WTC11 (cell line): ENCODE results near the gene KRT9. TPM values are rescaled to one million over a fixed set of nuclear protein-coding genes. Genes with fewer than 3 reads are reported as not detected.

ENCODE experiments used
- ATAC-seq: fragments of 200-7000 bp; cut with Tn5 transposase; 2 replicates; pipeline ENCODE4 v1.10.0; 2021; ENCODE audit warnings: mild to moderate bottlenecking, moderate library complexity
- CTCF ChIA-PET: fragments of 300-600 bp; sonication (Branson Sonifier 250); formaldehyde crosslinking; loops from one replicate; lab custom pipeline; 2021; ENCODE audit warnings: antibody characterized with exemption; lab: Charles Lee
- POLR2A ChIA-PET: fragments of 350-600 bp; sonication (Branson Sonifier 250); formaldehyde crosslinking; loops from one replicate; lab custom pipeline; 2021; ENCODE audit warnings: antibody characterized with exemption; lab: Charles Lee
- DNase-seq: peaks from one replicate; pipeline ENCODE4 v3.0.0; 2021; ENCODE audit warnings: low spot score
- H3K27ac Mint-ChIP-seq: 2 replicates; pipeline ENCODE4 v1.8.0; 2021; ENCODE audit warnings: mixed read lengths
- H3K27me3 Mint-ChIP-seq: 2 replicates; pipeline ENCODE4 v1.8.0; 2021; ENCODE audit warnings: low read depth, mild to moderate bottlenecking, moderate library complexity, mixed read lengths
- H3K36me3 Mint-ChIP-seq: 2 replicates; pipeline ENCODE4 v1.8.0; 2021; ENCODE audit warnings: mixed read lengths
- H3K4me1 Mint-ChIP-seq: 2 replicates; pipeline ENCODE4 v1.8.0; 2022; ENCODE audit warnings: mixed read lengths
- H3K4me3 Mint-ChIP-seq: 2 replicates; pipeline ENCODE4 v1.8.0; 2021; ENCODE audit warnings: mild to moderate bottlenecking, moderate library complexity, mixed read lengths
- H3K9me3 Mint-ChIP-seq: 2 replicates; pipeline ENCODE4 v1.8.0; 2021; ENCODE audit warnings: mixed read lengths
- CBFB ChIP-seq: sonication (generic); formaldehyde crosslinking; IDR thresholded peaks from 2 replicates; pipeline ENCODE4 v1.8.1; 2022; ENCODE audit warnings: mild to moderate bottlenecking, low read depth, missing genetic modification reagents
- CREB1 ChIP-seq: sonication (generic); formaldehyde crosslinking; IDR thresholded peaks from 2 replicates; pipeline ENCODE4 v1.8.0; 2023; ENCODE audit warnings: mild to moderate bottlenecking, missing genetic modification reagents
- IRF2 ChIP-seq: sonication (generic); formaldehyde crosslinking; IDR thresholded peaks from 2 replicates; pipeline ENCODE4 v1.8.0; 2022; ENCODE audit warnings: low read depth, missing genetic modification reagents, borderline replicate concordance
- JUN ChIP-seq: sonication (generic); formaldehyde crosslinking; IDR thresholded peaks from 2 replicates; pipeline ENCODE4 v1.8.0; 2023; ENCODE audit warnings: mild to moderate bottlenecking, missing genetic modification reagents
- RELA ChIP-seq: sonication (generic); formaldehyde crosslinking; IDR thresholded peaks from 2 replicates; pipeline ENCODE4 v1.8.1; 2022; ENCODE audit warnings: missing genetic modification reagents, mild to moderate bottlenecking, borderline replicate concordance
- SMAD4 ChIP-seq: sonication (generic); formaldehyde crosslinking; IDR thresholded peaks from 2 replicates; pipeline ENCODE4 v1.8.0; 2022; ENCODE audit warnings: mild to moderate bottlenecking, missing genetic modification reagents
- TCF7 ChIP-seq: sonication (generic); formaldehyde crosslinking; IDR thresholded peaks from 2 replicates; pipeline ENCODE4 v1.8.0; 2022; ENCODE audit warnings: mild to moderate bottlenecking, low read depth, missing genetic modification reagents, moderate library complexity
- TP53 ChIP-seq: sonication (generic); formaldehyde crosslinking; IDR thresholded peaks from 2 replicates; pipeline ENCODE4 v1.8.1; 2023; ENCODE audit warnings: mild to moderate bottlenecking, missing genetic modification reagents
- ZNF219 ChIP-seq: sonication (generic); formaldehyde crosslinking; IDR thresholded peaks from 2 replicates; pipeline ENCODE4 v1.8.0; 2023; ENCODE audit warnings: missing genetic modification reagents, mild to moderate bottlenecking, borderline replicate concordance
- ZNF317 ChIP-seq: sonication (generic); formaldehyde crosslinking; IDR thresholded peaks from 2 replicates; pipeline ENCODE4 v1.8.1; 2023; ENCODE audit warnings: low read depth, mild to moderate bottlenecking, moderate library complexity, missing genetic modification reagents, borderline replicate concordance
- ZNF423 ChIP-seq: fragments of 250-450 bp; sonication (Bioruptor Pico); IDR thresholded peaks from 2 replicates; pipeline ENCODE4 v2.1.2; 2022; ENCODE audit warnings: mild to moderate bottlenecking, moderate library complexity
- total RNA-seq: library from RNA; stranded (reverse); gene quantifications from 3 replicates; pipeline ENCODE4 v1.2.3, GENCODE V29; 2021
- TF ChIP-seq, protein P1 (sequence below): sonication (generic); formaldehyde crosslinking; IDR thresholded peaks from 2 replicates; pipeline ENCODE4 v1.8.1; 2022; ENCODE audit warnings: mild to moderate bottlenecking, missing genetic modification reagents, moderate library complexity, borderline replicate concordance
- TF ChIP-seq, protein P2 (sequence below): fragments of 250-450 bp; sonication (Bioruptor Pico); IDR thresholded peaks from 2 replicates; pipeline ENCODE4 v1.8.0; 2021; ENCODE audit warnings: mild to moderate bottlenecking
- TF ChIP-seq, protein P3 (sequence below): fragments of 250-450 bp; sonication (Bioruptor Pico); IDR thresholded peaks from 2 replicates; pipeline ENCODE4 v1.9.0; 2021; ENCODE audit warnings: mild to moderate bottlenecking, borderline replicate concordance
- TF ChIP-seq, protein P4 (sequence below): sonication (generic); formaldehyde crosslinking; IDR thresholded peaks from 2 replicates; pipeline ENCODE4 v1.8.0; 2023; ENCODE audit warnings: mild to moderate bottlenecking, missing genetic modification reagents
- TF ChIP-seq, protein P5 (sequence below): sonication (generic); formaldehyde crosslinking; IDR thresholded peaks from 2 replicates; pipeline ENCODE4 v1.8.0; 2022; ENCODE audit warnings: mild to moderate bottlenecking, missing genetic modification reagents
- TF ChIP-seq, protein P6 (sequence below): fragments of 200-600 bp; IDR thresholded peaks from 2 replicates; pipeline ENCODE4 v1.8.0; 2022; ENCODE audit warnings: antibody characterized with exemption
- TF ChIP-seq, protein P7 (sequence below): sonication (generic); formaldehyde crosslinking; IDR thresholded peaks from 2 replicates; pipeline ENCODE4 v1.8.1; 2023; ENCODE audit warnings: mild to moderate bottlenecking, missing genetic modification reagents

Gene KRT9
- total RNA-seq, 1 experiment from 2014 or later = not detected

DNA sequence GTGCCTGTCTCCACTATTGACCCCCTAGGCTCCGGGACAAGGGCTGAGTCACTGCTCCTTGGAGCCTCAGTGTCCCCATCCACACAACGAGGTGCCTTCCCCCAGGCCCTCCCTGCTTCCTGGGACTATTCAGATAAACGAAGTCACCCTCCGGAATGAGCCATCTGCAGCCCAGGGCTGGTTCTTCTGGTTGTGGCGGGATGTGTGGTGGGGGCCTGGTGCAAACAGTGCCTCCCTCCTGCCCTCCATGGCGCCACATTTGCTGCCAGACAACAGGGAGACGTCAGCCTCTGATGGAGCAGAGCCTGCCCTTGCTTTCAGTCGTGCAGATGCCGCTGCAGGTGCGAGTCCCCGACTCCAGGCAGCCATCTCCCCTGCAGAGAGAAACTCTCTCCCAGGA, 45.8 kb upstream of the KRT9 start:
- Mint-ChIP-seq H3K27ac (no peak overlapping the region), H3K36me3 (no peaks in the 10 kb centered on the region), H3K27me3 (no peaks in the 10 kb centered on the region), H3K4me3 (no peak overlapping the region), H3K9me3 (no peaks in the 10 kb centered on the region), H3K4me1 (peaks cover 13% of the 10 kb centered on the region; the same call in 1 of the 2 replicates)
- POLR2A ChIA-PET = no interaction called here
- no peak for ATAC-seq
- DNase-seq = no peak
- CTCF ChIA-PET = interaction anchor here (1.0 to 1.3 kb wide), 3 partner anchors 10 to 112 kb away, joined by 3 to 5 read pairs (median 4); partner anchors contain the start of gene KRT13
- TF ChIP-seq ZNF423 (CRISPR knock-in tag) = no peak
- no peak for TF ChIP-seq ZNF317 (CRISPR knock-in tag)
- no peak for TF ChIP-seq CREB1 (CRISPR knock-in tag)
- TF ChIP-seq TP53 = no peak
- TF ChIP-seq, protein P1, sequence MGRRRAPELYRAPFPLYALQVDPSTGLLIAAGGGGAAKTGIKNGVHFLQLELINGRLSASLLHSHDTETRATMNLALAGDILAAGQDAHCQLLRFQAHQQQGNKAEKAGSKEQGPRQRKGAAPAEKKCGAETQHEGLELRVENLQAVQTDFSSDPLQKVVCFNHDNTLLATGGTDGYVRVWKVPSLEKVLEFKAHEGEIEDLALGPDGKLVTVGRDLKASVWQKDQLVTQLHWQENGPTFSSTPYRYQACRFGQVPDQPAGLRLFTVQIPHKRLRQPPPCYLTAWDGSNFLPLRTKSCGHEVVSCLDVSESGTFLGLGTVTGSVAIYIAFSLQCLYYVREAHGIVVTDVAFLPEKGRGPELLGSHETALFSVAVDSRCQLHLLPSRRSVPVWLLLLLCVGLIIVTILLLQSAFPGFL = no peak
- TF ChIP-seq RELA (CRISPR knock-in tag) = no peak
- TF ChIP-seq, protein P2, sequence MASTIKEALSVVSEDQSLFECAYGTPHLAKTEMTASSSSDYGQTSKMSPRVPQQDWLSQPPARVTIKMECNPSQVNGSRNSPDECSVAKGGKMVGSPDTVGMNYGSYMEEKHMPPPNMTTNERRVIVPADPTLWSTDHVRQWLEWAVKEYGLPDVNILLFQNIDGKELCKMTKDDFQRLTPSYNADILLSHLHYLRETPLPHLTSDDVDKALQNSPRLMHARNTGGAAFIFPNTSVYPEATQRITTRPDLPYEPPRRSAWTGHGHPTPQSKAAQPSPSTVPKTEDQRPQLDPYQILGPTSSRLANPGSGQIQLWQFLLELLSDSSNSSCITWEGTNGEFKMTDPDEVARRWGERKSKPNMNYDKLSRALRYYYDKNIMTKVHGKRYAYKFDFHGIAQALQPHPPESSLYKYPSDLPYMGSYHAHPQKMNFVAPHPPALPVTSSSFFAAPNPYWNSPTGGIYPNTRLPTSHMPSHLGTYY = no peak
- TF ChIP-seq SMAD4 (CRISPR knock-in tag) = no peak

DNA sequence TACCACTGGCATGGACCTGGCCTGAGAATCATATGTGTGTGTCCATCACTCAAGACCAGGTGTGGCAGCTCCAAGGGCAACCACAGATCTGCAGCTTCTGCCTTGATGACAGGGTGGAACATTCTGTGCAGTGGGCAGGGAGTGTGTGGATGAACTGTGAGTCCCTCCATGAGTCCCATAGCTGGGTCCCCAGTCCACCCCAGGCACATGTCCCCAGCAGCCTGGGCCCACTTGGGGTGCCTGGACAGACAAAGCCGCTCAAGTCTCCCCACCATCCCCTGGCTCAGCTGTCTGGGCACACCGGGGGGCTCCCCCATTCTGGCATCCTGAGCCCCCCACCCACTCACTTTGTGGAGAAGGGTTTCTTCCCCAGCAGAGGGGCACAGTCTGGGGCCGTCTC, 45.3 kb upstream of the KRT9 start:
- H3K4me1 Mint-ChIP-seq = peaks cover 13% of the 10 kb centered on the region; the same call in 1 of the 2 replicates
- ChIA-PET POLR2A (no interaction called here), CTCF (interaction anchor here (0.6 to 2.7 kb wide), 5 partner anchors 11 to 71 kb away, joined by 3 to 7 read pairs (median 3); no protein-coding TSS in a partner anchor)
- no peak for DNase-seq
- H3K9me3 Mint-ChIP-seq = no peaks in the 10 kb centered on the region
- no peak for ATAC-seq
- no peaks in the 10 kb centered on the region for H3K36me3 Mint-ChIP-seq
- no peaks in the 10 kb centered on the region for H3K27me3 Mint-ChIP-seq
- no peak overlapping the region for H3K27ac Mint-ChIP-seq
- H3K4me3 Mint-ChIP-seq = no peak overlapping the region
- TF ChIP-seq, protein P3, sequence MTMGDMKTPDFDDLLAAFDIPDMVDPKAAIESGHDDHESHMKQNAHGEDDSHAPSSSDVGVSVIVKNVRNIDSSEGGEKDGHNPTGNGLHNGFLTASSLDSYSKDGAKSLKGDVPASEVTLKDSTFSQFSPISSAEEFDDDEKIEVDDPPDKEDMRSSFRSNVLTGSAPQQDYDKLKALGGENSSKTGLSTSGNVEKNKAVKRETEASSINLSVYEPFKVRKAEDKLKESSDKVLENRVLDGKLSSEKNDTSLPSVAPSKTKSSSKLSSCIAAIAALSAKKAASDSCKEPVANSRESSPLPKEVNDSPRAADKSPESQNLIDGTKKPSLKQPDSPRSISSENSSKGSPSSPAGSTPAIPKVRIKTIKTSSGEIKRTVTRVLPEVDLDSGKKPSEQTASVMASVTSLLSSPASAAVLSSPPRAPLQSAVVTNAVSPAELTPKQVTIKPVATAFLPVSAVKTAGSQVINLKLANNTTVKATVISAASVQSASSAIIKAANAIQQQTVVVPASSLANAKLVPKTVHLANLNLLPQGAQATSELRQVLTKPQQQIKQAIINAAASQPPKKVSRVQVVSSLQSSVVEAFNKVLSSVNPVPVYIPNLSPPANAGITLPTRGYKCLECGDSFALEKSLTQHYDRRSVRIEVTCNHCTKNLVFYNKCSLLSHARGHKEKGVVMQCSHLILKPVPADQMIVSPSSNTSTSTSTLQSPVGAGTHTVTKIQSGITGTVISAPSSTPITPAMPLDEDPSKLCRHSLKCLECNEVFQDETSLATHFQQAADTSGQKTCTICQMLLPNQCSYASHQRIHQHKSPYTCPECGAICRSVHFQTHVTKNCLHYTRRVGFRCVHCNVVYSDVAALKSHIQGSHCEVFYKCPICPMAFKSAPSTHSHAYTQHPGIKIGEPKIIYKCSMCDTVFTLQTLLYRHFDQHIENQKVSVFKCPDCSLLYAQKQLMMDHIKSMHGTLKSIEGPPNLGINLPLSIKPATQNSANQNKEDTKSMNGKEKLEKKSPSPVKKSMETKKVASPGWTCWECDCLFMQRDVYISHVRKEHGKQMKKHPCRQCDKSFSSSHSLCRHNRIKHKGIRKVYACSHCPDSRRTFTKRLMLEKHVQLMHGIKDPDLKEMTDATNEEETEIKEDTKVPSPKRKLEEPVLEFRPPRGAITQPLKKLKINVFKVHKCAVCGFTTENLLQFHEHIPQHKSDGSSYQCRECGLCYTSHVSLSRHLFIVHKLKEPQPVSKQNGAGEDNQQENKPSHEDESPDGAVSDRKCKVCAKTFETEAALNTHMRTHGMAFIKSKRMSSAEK (CRISPR knock-in tag) = no peak
- TF ChIP-seq CBFB = no peak
- TF ChIP-seq, protein P4, sequence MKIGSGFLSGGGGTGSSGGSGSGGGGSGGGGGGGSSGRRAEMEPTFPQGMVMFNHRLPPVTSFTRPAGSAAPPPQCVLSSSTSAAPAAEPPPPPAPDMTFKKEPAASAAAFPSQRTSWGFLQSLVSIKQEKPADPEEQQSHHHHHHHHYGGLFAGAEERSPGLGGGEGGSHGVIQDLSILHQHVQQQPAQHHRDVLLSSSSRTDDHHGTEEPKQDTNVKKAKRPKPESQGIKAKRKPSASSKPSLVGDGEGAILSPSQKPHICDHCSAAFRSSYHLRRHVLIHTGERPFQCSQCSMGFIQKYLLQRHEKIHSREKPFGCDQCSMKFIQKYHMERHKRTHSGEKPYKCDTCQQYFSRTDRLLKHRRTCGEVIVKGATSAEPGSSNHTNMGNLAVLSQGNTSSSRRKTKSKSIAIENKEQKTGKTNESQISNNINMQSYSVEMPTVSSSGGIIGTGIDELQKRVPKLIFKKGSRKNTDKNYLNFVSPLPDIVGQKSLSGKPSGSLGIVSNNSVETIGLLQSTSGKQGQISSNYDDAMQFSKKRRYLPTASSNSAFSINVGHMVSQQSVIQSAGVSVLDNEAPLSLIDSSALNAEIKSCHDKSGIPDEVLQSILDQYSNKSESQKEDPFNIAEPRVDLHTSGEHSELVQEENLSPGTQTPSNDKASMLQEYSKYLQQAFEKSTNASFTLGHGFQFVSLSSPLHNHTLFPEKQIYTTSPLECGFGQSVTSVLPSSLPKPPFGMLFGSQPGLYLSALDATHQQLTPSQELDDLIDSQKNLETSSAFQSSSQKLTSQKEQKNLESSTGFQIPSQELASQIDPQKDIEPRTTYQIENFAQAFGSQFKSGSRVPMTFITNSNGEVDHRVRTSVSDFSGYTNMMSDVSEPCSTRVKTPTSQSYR (CRISPR knock-in tag) = no peak
- TF ChIP-seq JUN (CRISPR knock-in tag) = no peak
- no peak for TF ChIP-seq IRF2 (CRISPR knock-in tag)
- TF ChIP-seq, protein P5, sequence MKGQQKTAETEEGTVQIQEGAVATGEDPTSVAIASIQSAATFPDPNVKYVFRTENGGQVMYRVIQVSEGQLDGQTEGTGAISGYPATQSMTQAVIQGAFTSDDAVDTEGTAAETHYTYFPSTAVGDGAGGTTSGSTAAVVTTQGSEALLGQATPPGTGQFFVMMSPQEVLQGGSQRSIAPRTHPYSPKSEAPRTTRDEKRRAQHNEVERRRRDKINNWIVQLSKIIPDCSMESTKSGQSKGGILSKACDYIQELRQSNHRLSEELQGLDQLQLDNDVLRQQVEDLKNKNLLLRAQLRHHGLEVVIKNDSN (CRISPR knock-in tag) = no peak
- TF ChIP-seq, protein P6, sequence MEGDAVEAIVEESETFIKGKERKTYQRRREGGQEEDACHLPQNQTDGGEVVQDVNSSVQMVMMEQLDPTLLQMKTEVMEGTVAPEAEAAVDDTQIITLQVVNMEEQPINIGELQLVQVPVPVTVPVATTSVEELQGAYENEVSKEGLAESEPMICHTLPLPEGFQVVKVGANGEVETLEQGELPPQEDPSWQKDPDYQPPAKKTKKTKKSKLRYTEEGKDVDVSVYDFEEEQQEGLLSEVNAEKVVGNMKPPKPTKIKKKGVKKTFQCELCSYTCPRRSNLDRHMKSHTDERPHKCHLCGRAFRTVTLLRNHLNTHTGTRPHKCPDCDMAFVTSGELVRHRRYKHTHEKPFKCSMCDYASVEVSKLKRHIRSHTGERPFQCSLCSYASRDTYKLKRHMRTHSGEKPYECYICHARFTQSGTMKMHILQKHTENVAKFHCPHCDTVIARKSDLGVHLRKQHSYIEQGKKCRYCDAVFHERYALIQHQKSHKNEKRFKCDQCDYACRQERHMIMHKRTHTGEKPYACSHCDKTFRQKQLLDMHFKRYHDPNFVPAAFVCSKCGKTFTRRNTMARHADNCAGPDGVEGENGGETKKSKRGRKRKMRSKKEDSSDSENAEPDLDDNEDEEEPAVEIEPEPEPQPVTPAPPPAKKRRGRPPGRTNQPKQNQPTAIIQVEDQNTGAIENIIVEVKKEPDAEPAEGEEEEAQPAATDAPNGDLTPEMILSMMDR = no peak
- TF ChIP-seq, protein P7, sequence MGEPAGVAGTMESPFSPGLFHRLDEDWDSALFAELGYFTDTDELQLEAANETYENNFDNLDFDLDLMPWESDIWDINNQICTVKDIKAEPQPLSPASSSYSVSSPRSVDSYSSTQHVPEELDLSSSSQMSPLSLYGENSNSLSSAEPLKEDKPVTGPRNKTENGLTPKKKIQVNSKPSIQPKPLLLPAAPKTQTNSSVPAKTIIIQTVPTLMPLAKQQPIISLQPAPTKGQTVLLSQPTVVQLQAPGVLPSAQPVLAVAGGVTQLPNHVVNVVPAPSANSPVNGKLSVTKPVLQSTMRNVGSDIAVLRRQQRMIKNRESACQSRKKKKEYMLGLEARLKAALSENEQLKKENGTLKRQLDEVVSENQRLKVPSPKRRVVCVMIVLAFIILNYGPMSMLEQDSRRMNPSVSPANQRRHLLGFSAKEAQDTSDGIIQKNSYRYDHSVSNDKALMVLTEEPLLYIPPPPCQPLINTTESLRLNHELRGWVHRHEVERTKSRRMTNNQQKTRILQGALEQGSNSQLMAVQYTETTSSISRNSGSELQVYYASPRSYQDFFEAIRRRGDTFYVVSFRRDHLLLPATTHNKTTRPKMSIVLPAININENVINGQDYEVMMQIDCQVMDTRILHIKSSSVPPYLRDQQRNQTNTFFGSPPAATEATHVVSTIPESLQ = no peak
- TF ChIP-seq, protein P1 = no peak
- TF ChIP-seq TCF7 = no peak
- TF ChIP-seq ZNF219 (CRISPR knock-in tag) = no peak
